K562 (cell line): ENCODE data around the gene PEX11B. TPM values are rescaled to one million over a fixed set of nuclear protein-coding genes. Genes with fewer than 3 reads are reported as not detected.

Experiments
- ATAC-seq: fragments of 200-7000 bp; cut with Tn5 transposase; 3 replicates; pipeline ENCODE4 v1.9.1; 2020; ENCODE audit warnings: moderate library complexity
- BruUV-seq: library from RNA; stranded (reverse); fragments of 400-500 nt; replicated peaks from 2 replicates; lab custom pipeline; 2021; lab: Mats Ljungman, UMichigan
- CTCF ChIA-PET: fragments of 300-600 bp; formaldehyde crosslinking; extraction: SDS; loops from one replicate; lab custom pipeline; 2021; ENCODE audit warnings: low intra/inter-chr PET ratio; lab: Yijun Ruan, JAX
- POLR2A ChIA-PET: fragments of 300-600, 350-650 bp; sonication (Branson Sonifier 250); formaldehyde crosslinking; extraction: SDS; loops from one replicate; lab custom pipeline; 2021; ENCODE audit warnings: antibody characterized with exemption, inconsistent platforms; lab: Yijun Ruan, JAX
- DNase-seq, 4 experiments: peaks; one replicate each; pipeline versions ENCODE4 v3.0.0 to v3.0.0-alpha.2; 2011 to 2018; ENCODE audit warnings: low spot score in 3 of 4, mixed read lengths in 3 of 4; ENCODE audit errors: extremely low read depth in 1 of 4
- FAIRE-seq: peaks from 2 replicates; lab custom pipeline; 2011; peaks lifted over from hg19 to GRCh38; lab: Jason Lieb, UNC
- H2AFZ ChIP-seq: 2 replicates; pipeline ENCODE4 v1.6.0; 2011; ENCODE audit warnings: low read depth, low read length, control low read depth, inconsistent platforms
- H3K27ac ChIP-seq: fragments of 200-600 bp; 3 replicates; pipeline ENCODE4 v1.8.0; 2011; ENCODE audit warnings: low read depth, mild to moderate bottlenecking, control low read depth, inconsistent platforms, low read length, moderate library complexity, mixed read lengths; ENCODE audit errors: extremely low read depth
- H3K27me3 ChIP-seq, 2 experiments: fragments of 300-600 bp in 1 of 2; 2 replicates in 1 of 2; 3 replicates in 1 of 2; pipeline versions ENCODE4 v1.6.0 to v1.8.0; 2011; ENCODE audit warnings: inconsistent platforms in 2 of 2, low read length in 2 of 2, mild to moderate bottlenecking in 1 of 2, mixed read lengths in 1 of 2, moderate library complexity in 1 of 2; ENCODE audit not compliant: control insufficient read depth in 2 of 2, insufficient read depth in 2 of 2
- H3K36me3 ChIP-seq: fragments of 300-600 bp; 3 replicates; pipeline ENCODE4 v1.8.0; 2011; ENCODE audit warnings: mild to moderate bottlenecking, low read length, inconsistent platforms; ENCODE audit not compliant: control insufficient read depth, insufficient read depth
- H3K4me1 ChIP-seq, 2 experiments: fragments of 200-600 bp in 1 of 2; replicated peaks in 1 of 2; 2 replicates in 1 of 2; 3 replicates in 1 of 2; pipeline versions ENCODE4 v1.5.1 to v1.8.0; 2011; ENCODE audit warnings: inconsistent platforms in 2 of 2, low read length in 2 of 2, mild to moderate bottlenecking in 1 of 2, mixed read lengths in 1 of 2, moderate library complexity in 1 of 2; ENCODE audit not compliant: control insufficient read depth in 2 of 2, insufficient read depth in 2 of 2
- H3K4me2 ChIP-seq: 2 replicates; pipeline ENCODE4 v1.6.1; 2011; ENCODE audit warnings: low read length, control low read depth, inconsistent platforms, mixed read lengths; ENCODE audit not compliant: insufficient read depth
- H3K4me3 ChIP-seq: fragments of 200-600 bp; sonication (generic), shearing (Covaris generic); 2 replicates; pipeline ENCODE4 v1.5.1; 2016; ENCODE audit warnings: control low read depth, inconsistent platforms
- H3K79me2 ChIP-seq: fragments of 200-600 bp; 3 replicates; pipeline ENCODE4 v1.8.0; 2011; ENCODE audit warnings: low read length, inconsistent platforms; ENCODE audit not compliant: control insufficient read depth, insufficient read depth
- H3K9ac ChIP-seq, 2 experiments: 2 replicates each; pipeline versions ENCODE4 v1.6.0 to v1.6.1; 2011; ENCODE audit warnings: low read depth in 2 of 2, low read length in 2 of 2, control low read depth in 1 of 2, inconsistent platforms in 1 of 2, mild to moderate bottlenecking in 1 of 2, mixed read lengths in 1 of 2; ENCODE audit not compliant: insufficient read depth in 1 of 2
- H3K9me1 ChIP-seq: one replicate; pipeline ENCODE4 v1.6.0; 2011; ENCODE audit warnings: inconsistent platforms, mild to moderate bottlenecking, low read length, moderate library complexity; ENCODE audit not compliant: control insufficient read depth, insufficient read depth
- H3K9me3 ChIP-seq: replicated peaks from 2 replicates; pipeline ENCODE4 v1.5.1; 2011; ENCODE audit warnings: low read depth, low read length, inconsistent platforms; ENCODE audit not compliant: control insufficient read depth, insufficient read depth
- H4K20me1 ChIP-seq: replicated peaks from 2 replicates; pipeline ENCODE4 v1.6.1; 2011; ENCODE audit warnings: low read length, inconsistent platforms, mixed read lengths; ENCODE audit not compliant: control insufficient read depth, insufficient read depth
- CEBPB ChIP-seq: fragments of 450-650 bp; IDR thresholded peaks from 2 replicates; pipeline ENCODE4 v1.6.1; 2016; ENCODE audit warnings: missing genetic modification characterization, missing compliant biosample characterization
- CHD1 ChIP-seq: fragments of 200-600 bp; sonication (generic); IDR thresholded peaks from one replicate; pipeline ENCODE4 v1.6.1; 2012; ENCODE audit warnings: mild to moderate bottlenecking, moderate library complexity, low read length, inconsistent platforms
- CTBP1 ChIP-seq: fragments of 450-650 bp; IDR thresholded peaks from 2 replicates; pipeline ENCODE4 v1.6.1; 2016; ENCODE audit warnings: borderline replicate concordance
- DPF2 ChIP-seq: fragments of 450-650 bp; IDR thresholded peaks from 2 replicates; pipeline ENCODE4 v1.6.1; 2016
- FOS ChIP-seq: IDR thresholded peaks from 3 replicates; pipeline ENCODE4 v1.6.1; 2011; ENCODE audit not compliant: insufficient read length; ENCODE audit errors: extremely low read depth
- LARP7 ChIP-seq: fragments of 450-650 bp; IDR thresholded peaks from 2 replicates; pipeline ENCODE4 v1.6.1; 2016
- NEUROD1 ChIP-seq: fragments of 150-350 bp; IDR thresholded peaks from 2 replicates; pipeline ENCODE4 v1.6.1; 2014; ENCODE audit warnings: borderline replicate concordance, low read length, low read depth; ENCODE audit not compliant: partially characterized antibody
- TEAD4 ChIP-seq, 2 experiments: sonication (generic) in 1 of 2; formaldehyde crosslinking in 1 of 2; IDR thresholded peaks; 2 replicates each; pipeline versions ENCODE4 v1.6.1 to v1.8.0; 2012 to 2022; ENCODE audit warnings: borderline replicate concordance in 1 of 2, inconsistent platforms in 1 of 2, low read length in 1 of 2, mild to moderate bottlenecking in 1 of 2, missing genetic modification reagents in 1 of 2
- ZFP30 ChIP-seq: fragments of 250-450 bp; sonication (Bioruptor Pico); IDR thresholded peaks from 2 replicates; pipeline ENCODE4 v1.8.0; 2022; ENCODE audit warnings: moderate library complexity, mild to moderate bottlenecking, inconsistent platforms, borderline replicate concordance
- ZNF280B ChIP-seq: fragments of 250-450 bp; sonication (Bioruptor Pico); IDR thresholded peaks from 2 replicates; pipeline ENCODE4 v1.5.1; 2021; ENCODE audit warnings: mild to moderate bottlenecking
- WGBS: fragments of 100-300 bp; shearing (Covaris generic); methylation state at CpG from one replicate; pipeline ENCODE4 v1.1.6; 2016; ENCODE audit warnings: low coverage, mixed read lengths; ENCODE audit not compliant: insufficient coverage; ENCODE audit errors: missing lambda C conversion rate; 5-methylcytosine and 5-hydroxymethylcytosine counted together
- in situ Hi-C: fragments of 300-500 bp; cut with MboI; formaldehyde crosslinking; loops from 4 replicates; pipeline ENCODE4 v1.15.0; 2018; ENCODE audit warnings: inconsistent platforms, mixed read lengths
- intact Hi-C: fragments of 100-400 bp; cut with micrococcal nuclease; formaldehyde crosslinking; loops from 2 replicates; pipeline ENCODE4 v1.14.2; 2022
- polyA plus RNA-seq, 8 experiments: library from polyadenylated mRNA; depleted of rRNA in 4 of 8; stranded (reverse) in 5 of 8; unstranded in 3 of 8; fragments of >200 nt; fragmentation: Nextera tagmentation in 2 of 8; fragmentation: Illumina TruSeq in 1 of 8; extraction: Ambion mirVana in 2 of 8; extraction: Trizol in 1 of 8; gene quantifications; 2 replicates each; pipeline versions ENCODE4 v1.2.1 to v1.2.3, GENCODE V29; 2011 to 2014; ENCODE audit warnings: inconsistent platforms in 1 of 8, missing spikeins in 1 of 8
- total RNA-seq, 7 experiments: library from RNA; depleted of rRNA in 6 of 7; stranded (reverse); fragments of >200 nt in 6 of 7; fragmentation: Illumina TruSeq in 2 of 7; extraction: Trizol in 2 of 7; gene quantifications; 2 replicates each; pipeline versions ENCODE4 v1.2.1 to v1.2.3, GENCODE V29; 2011 to 2021; ENCODE audit warnings: low replicate concordance in 1 of 7
- TF ChIP-seq, protein P1 (sequence below): sonication (generic); formaldehyde crosslinking; IDR thresholded peaks from 2 replicates; pipeline ENCODE4 v1.8.0; 2022; ENCODE audit warnings: mild to moderate bottlenecking, missing genetic modification reagents
- TF ChIP-seq, protein P2 (sequence below): fragments of 450-650 bp; IDR thresholded peaks from 2 replicates; pipeline ENCODE4 v1.7.0; 2016; ENCODE audit warnings: borderline replicate concordance
- TF ChIP-seq, protein P3 (sequence below): fragments of 200-800 bp; sonication (Bioruptor generic); IDR thresholded peaks from 2 replicates; pipeline ENCODE4 v1.6.1; 2017; ENCODE audit warnings: missing genetic modification characterization, missing compliant biosample characterization

Gene PEX11B
- total and polyA plus RNA-seq, 9 of the 15 experiments (the other 6 are each of a cell fraction or from before 2014, with no cell fraction given), result 13.2 to 60.0 (median 21.7) TPM

- TF ChIP-seq NEUROD1, result no peak
- no peak for TF ChIP-seq CHD1
- peak; percentile 41 for TF ChIP-seq CEBPB (tag)
- TF ChIP-seq, protein P1, sequence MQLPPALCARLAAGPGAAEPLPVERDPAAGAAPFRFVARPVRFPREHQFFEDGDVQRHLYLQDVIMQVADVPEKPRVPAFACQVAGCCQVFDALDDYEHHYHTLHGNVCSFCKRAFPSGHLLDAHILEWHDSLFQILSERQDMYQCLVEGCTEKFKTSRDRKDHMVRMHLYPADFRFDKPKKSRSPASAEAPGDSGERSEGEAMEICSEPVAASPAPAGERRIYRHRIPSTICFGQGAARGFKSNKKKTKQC (CRISPR knock-in tag), result no peak
Measured at GRCh38 chr1:145878724-145879123, 39.8 kb downstream of the PEX11B start (continued).

- no peak for FAIRE-seq
- no TSS peak for BruUV-seq
- H3K9me3 ChIP-seq, result no peaks in the 10 kb centered on the region
- no peaks in the 10 kb centered on the region for H3K36me3 ChIP-seq
- intact Hi-C loops, result no loop called here
- peak overlapping the region; percentile 33 for H3K4me2 ChIP-seq
- ChIA-PET CTCF (no interaction called here), POLR2A (interaction anchor here (0.6 to 1.3 kb wide), 4 partner anchors 14 to 161 kb away, joined by 3 to 4 read pairs (median 4); no protein-coding TSS in a partner anchor)
- peaks cover 24 to 37% of the 10 kb centered on the region in 2 experiments for H3K4me1 ChIP-seq
- no peak overlapping the region for H3K27ac ChIP-seq
- 0 out of 5 replicates have a peak, but pooled peaks cover 0 to 3% of the 10 kb centered on the region in 2 experiments for H3K27me3 ChIP-seq
- in situ Hi-C loops, result no loop called here
- no peaks in the 10 kb centered on the region for H3K9me1 ChIP-seq
- 31% methylated on average over 7 of the region's 7 CpGs for WGBS
- no peaks in the 10 kb centered on the region for H4K20me1 ChIP-seq
- H3K9ac ChIP-seq, result peak overlapping the region in 1 of 2 experiments; percentile 39; a peak in 1 of 4 replicates
- peak overlapping the region; percentile 46 for H2AFZ ChIP-seq
- no peaks in the 10 kb centered on the region for H3K79me2 ChIP-seq
- ATAC-seq, result peak; percentile 37
- H3K4me3 ChIP-seq, result no peak overlapping the region
- peak in 2 of 4 experiments; percentile 26 to 43 for DNase-seq
- TF ChIP-seq ZNF280B (no peak), TEAD4 (IDR thresholded peaks at IDR 0.05; ENCODE audit: low read length) (0 out of 2 replicates have a peak, but pooled peaks have one; percentile 8), TEAD4 (CRISPR knock-in tag; IDR thresholded peaks at IDR 0.05; ENCODE audit: borderline replicate concordance) (no peak), ZFP30 (CRISPR knock-in tag) (no peak), LARP7 (no peak), FOS (peak; percentile 20), DPF2 (peak; percentile 71; the same call in 1 of the 2 replicates), CTBP1 (peak; percentile 47; the same call in 1 of the 2 replicates)
- TF ChIP-seq, protein P2, sequence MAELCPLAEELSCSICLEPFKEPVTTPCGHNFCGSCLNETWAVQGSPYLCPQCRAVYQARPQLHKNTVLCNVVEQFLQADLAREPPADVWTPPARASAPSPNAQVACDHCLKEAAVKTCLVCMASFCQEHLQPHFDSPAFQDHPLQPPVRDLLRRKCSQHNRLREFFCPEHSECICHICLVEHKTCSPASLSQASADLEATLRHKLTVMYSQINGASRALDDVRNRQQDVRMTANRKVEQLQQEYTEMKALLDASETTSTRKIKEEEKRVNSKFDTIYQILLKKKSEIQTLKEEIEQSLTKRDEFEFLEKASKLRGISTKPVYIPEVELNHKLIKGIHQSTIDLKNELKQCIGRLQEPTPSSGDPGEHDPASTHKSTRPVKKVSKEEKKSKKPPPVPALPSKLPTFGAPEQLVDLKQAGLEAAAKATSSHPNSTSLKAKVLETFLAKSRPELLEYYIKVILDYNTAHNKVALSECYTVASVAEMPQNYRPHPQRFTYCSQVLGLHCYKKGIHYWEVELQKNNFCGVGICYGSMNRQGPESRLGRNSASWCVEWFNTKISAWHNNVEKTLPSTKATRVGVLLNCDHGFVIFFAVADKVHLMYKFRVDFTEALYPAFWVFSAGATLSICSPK, result no peak
- TF ChIP-seq, protein P3, sequence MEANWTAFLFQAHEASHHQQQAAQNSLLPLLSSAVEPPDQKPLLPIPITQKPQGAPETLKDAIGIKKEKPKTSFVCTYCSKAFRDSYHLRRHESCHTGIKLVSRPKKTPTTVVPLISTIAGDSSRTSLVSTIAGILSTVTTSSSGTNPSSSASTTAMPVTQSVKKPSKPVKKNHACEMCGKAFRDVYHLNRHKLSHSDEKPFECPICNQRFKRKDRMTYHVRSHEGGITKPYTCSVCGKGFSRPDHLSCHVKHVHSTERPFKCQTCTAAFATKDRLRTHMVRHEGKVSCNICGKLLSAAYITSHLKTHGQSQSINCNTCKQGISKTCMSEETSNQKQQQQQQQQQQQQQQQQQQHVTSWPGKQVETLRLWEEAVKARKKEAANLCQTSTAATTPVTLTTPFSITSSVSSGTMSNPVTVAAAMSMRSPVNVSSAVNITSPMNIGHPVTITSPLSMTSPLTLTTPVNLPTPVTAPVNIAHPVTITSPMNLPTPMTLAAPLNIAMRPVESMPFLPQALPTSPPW (CRISPR knock-in tag), result 0 out of 2 replicates have a peak, but pooled peaks have one; percentile 25
Measured at GRCh38 chr1:145877923-145878486, 40.5 kb downstream of the PEX11B start.
